Measurements from ENCODE around the gene MAN1A1. TPM values are rescaled to one million over a fixed set of nuclear protein-coding genes. Genes with fewer than 3 reads are reported as not detected.

The MAN1A1 gene
- total and polyA plus RNA-seq, 2 of the 4 experiments (the other 2 are of a cell fraction) = 5.9 to 6.4 TPM

GRCh38 chr6:119231394-119231793, 118.2 kb downstream of the MAN1A1 start:
- no peak overlapping the region for H3K9ac ChIP-seq (ENCODE audit: low read depth, low read length)
- H4K91ac ChIP-seq (ENCODE audit: insufficient read depth, low read depth, low read length) = no peak overlapping the region
- no peaks in the 10 kb centered on the region for H3K9me3 ChIP-seq (ENCODE audit: control insufficient read depth, insufficient read depth, low read length)
- no peaks in the 10 kb centered on the region for H3K4me1 ChIP-seq (ENCODE audit: control insufficient read depth, insufficient read depth, low read length)
- WGBS, 2 experiments (ENCODE audit: extremely low coverage in 2 of 2, insufficient read length in 1 of 2) = no CpG with 5 or more reads among the region's 4 CpGs
- no peak overlapping the region for H3K18ac ChIP-seq (ENCODE audit: low read depth, low read length)
- no peak overlapping the region for H3K4me2 ChIP-seq (ENCODE audit: low read depth, low read length)
- no peak overlapping the region for H3K4me3 ChIP-seq (ENCODE audit: insufficient read depth, low read depth, low read length)
- POLR2A ChIA-PET (ENCODE audit: unreplicated experiment) = no interaction called here
- dilution Hi-C loops (cut with HindIII; ENCODE audit: low sequenced_read_pairs, unreplicated experiment) = no loop called here
- H3K23ac ChIP-seq (ENCODE audit: low read depth, low read length) = no peak overlapping the region
- H2AK5ac ChIP-seq (ENCODE audit: low read depth, low read length) = no peak overlapping the region
- no peak overlapping the region for H3K56ac ChIP-seq (ENCODE audit: extremely low read depth, insufficient read depth, low read length)
- H3K36me3 ChIP-seq (ENCODE audit: control insufficient read depth, insufficient read depth, low read length) = 0 out of 2 replicates have a peak, but pooled peaks cover 3% of the 10 kb centered on the region
- ATAC-seq (ENCODE audit: low read depth) (no peak), DNase-seq (no peak)
- H2BK5ac ChIP-seq (ENCODE audit: low read depth, low read length, poor library complexity, severe bottlenecking) = no peak overlapping the region
- no peak overlapping the region for H4K5ac ChIP-seq (ENCODE audit: low read depth, low read length)
- TF ChIP-seq MAFK (IDR thresholded peaks at IDR 0.05; ENCODE audit: low read depth, low read length) (no peak), CTCF (conservative IDR thresholded peaks at IDR 0.05; ENCODE audit: low read depth, low read length) (no peak), POLR2A (IDR thresholded peaks at IDR 0.05; ENCODE audit: low read depth, low read length) (no peak), FOS (IDR thresholded peaks at IDR 0.05; ENCODE audit: low read depth, low read length) (no peak), RAD21 (IDR thresholded peaks at IDR 0.05; ENCODE audit: low read length) (no peak), RCOR1 (IDR thresholded peaks at IDR 0.05; ENCODE audit: insufficient replicate concordance, low read length) (no peak), MAZ (IDR thresholded peaks at IDR 0.05; ENCODE audit: borderline replicate concordance, low read depth, low read length) (no peak), RFX5 (IDR thresholded peaks at IDR 0.05; ENCODE audit: low read depth, low read length) (no peak), CEBPB (IDR thresholded peaks at IDR 0.05; ENCODE audit: low read depth, low read length) (no peak), CHD1 (IDR thresholded peaks at IDR 0.05; ENCODE audit: low read depth, low read length) (no peak), SMC3 (IDR thresholded peaks at IDR 0.05; ENCODE audit: low read depth, low read length) (no peak), MXI1 (IDR thresholded peaks at IDR 0.05; ENCODE audit: borderline replicate concordance, low read depth, low read length) (no peak), ELK1 (IDR thresholded peaks at IDR 0.05; ENCODE audit: borderline replicate concordance, low read depth, low read length) (no peak), BHLHE40 (IDR thresholded peaks at IDR 0.05; ENCODE audit: low read depth, low read length) (no peak), NFE2L2 (IDR thresholded peaks at IDR 0.05; ENCODE audit: low read depth, low read length) (no peak), USF2 (IDR thresholded peaks at IDR 0.05; ENCODE audit: low read depth, low read length) (no peak)
- no peaks in the 10 kb centered on the region for H4K20me1 ChIP-seq (ENCODE audit: insufficient read depth, low read length)
- no TSS peak for BruUV-seq (replicated peaks)
- no peak overlapping the region for H3K4ac ChIP-seq (ENCODE audit: low read depth, low read length)
- H3K27ac ChIP-seq (ENCODE audit: insufficient read depth, low read length) = no peak overlapping the region
- H3K9me1 ChIP-seq (ENCODE audit: insufficient read depth, low read length) = no peaks in the 10 kb centered on the region
- no peak overlapping the region for H3K14ac ChIP-seq (replicated peaks; ENCODE audit: low read depth, low read length)
- H4K8ac ChIP-seq (ENCODE audit: low read depth in 2 of 2, low read length in 2 of 2) = no peak overlapping the region
- no peak overlapping the region for H2BK120ac ChIP-seq (ENCODE audit: low read depth, low read length)
- intact Hi-C loops (cut with micrococcal nuclease) = no loop called here
- CTCF ChIA-PET = no interaction called here
- H2AFZ ChIP-seq (replicated peaks; ENCODE audit: low read length, poor library complexity) = no peak overlapping the region
- no peaks in the 10 kb centered on the region for H3K79me1 ChIP-seq (ENCODE audit: low read depth in 1 of 2, low read length in 2 of 2)
- in situ Hi-C loops (cut with MboI; ENCODE audit: low sequenced_read_pairs) = no loop called here
- H2BK20ac ChIP-seq (ENCODE audit: low read depth, low read length) = no peak overlapping the region
- no peak overlapping the region for H2BK15ac ChIP-seq (ENCODE audit: low read depth, low read length)
- H2AK9ac ChIP-seq (replicated peaks; ENCODE audit: low read depth, low read length, poor library complexity) = no peak overlapping the region
- no peaks in the 10 kb centered on the region for H3K27me3 ChIP-seq (ENCODE audit: control insufficient read depth, insufficient read depth, low read length)
